GM06990 (cell line): ENCODE measurements around the gene ZNF205.

ENCODE experiments used
- DNase-seq: peaks from one replicate; pipeline ENCODE4 v3.0.0-alpha.2; 2011; ENCODE audit not compliant: insufficient read length; ENCODE audit errors: extremely low read depth
- H3K27me3 ChIP-seq: replicated peaks from 2 replicates; pipeline ENCODE4 v1.6.0; 2011; ENCODE audit warnings: low read length; ENCODE audit not compliant: control insufficient read depth, insufficient read depth
- H3K36me3 ChIP-seq: 2 replicates; pipeline ENCODE4 v1.5.1; 2011; ENCODE audit warnings: low read length; ENCODE audit not compliant: control insufficient read depth, insufficient read depth
- H3K4me3 ChIP-seq: replicated peaks from 2 replicates; pipeline ENCODE4 v1.5.1; 2011; ENCODE audit warnings: low read depth, mild to moderate bottlenecking, control low read depth, low read length
- TF ChIP-seq, protein P1 (sequence below): IDR thresholded peaks from 2 replicates; pipeline ENCODE4 v1.5.1; 2011; ENCODE audit warnings: low read length, control low read depth, mild to moderate bottlenecking, inconsistent platforms; ENCODE audit not compliant: insufficient read depth, poor library complexity, severe bottlenecking

The ZNF205 gene

DNA sequence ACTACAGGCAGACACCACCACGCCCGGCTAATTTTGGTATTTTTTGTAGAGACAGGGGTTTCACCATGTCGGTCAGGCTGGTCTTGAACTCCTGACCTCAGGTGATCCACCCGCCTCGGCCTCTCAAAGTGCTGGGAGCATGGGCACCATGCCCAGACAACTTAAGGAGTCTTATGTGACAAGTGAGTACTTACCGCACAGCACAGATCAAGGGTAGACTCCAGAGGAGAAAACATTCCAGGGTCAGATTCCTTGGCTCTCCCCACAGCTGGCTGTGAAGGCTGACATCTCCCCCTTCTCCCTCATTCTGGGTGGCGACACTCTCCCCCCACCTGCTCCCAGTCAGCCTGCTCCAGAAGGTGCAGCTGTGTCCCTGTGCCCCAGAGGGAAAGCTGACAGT, 23.9 kb upstream of the ZNF205 start:
- H3K4me3 ChIP-seq = no peak overlapping the region
- no peaks in the 10 kb centered on the region for H3K36me3 ChIP-seq
- DNase-seq = no peak
- TF ChIP-seq, protein P1, sequence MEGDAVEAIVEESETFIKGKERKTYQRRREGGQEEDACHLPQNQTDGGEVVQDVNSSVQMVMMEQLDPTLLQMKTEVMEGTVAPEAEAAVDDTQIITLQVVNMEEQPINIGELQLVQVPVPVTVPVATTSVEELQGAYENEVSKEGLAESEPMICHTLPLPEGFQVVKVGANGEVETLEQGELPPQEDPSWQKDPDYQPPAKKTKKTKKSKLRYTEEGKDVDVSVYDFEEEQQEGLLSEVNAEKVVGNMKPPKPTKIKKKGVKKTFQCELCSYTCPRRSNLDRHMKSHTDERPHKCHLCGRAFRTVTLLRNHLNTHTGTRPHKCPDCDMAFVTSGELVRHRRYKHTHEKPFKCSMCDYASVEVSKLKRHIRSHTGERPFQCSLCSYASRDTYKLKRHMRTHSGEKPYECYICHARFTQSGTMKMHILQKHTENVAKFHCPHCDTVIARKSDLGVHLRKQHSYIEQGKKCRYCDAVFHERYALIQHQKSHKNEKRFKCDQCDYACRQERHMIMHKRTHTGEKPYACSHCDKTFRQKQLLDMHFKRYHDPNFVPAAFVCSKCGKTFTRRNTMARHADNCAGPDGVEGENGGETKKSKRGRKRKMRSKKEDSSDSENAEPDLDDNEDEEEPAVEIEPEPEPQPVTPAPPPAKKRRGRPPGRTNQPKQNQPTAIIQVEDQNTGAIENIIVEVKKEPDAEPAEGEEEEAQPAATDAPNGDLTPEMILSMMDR = no peak
- no peaks in the 10 kb centered on the region for H3K27me3 ChIP-seq

- TF ChIP-seq, protein P1 = no peak
- H3K27me3 ChIP-seq = no peaks in the 10 kb centered on the region
- H3K36me3 ChIP-seq = no peaks in the 10 kb centered on the region
These were observed 23.3 kb upstream of the ZNF205 start for GRCh38 chr16:3088925-3089716.

GRCh38 chr16:3089717-3090592, 22.4 kb upstream of the ZNF205 start:
- H3K27me3 ChIP-seq = no peaks in the 10 kb centered on the region
- no peak for DNase-seq
- TF ChIP-seq, protein P1 = no peak
- H3K36me3 ChIP-seq = no peaks in the 10 kb centered on the region
- no peak overlapping the region for H3K4me3 ChIP-seq

More at GRCh38 chr16:3088925-3089716, 23.3 kb upstream of the ZNF205 start:
- no peak for DNase-seq
- no peak overlapping the region for H3K4me3 ChIP-seq

DNA sequence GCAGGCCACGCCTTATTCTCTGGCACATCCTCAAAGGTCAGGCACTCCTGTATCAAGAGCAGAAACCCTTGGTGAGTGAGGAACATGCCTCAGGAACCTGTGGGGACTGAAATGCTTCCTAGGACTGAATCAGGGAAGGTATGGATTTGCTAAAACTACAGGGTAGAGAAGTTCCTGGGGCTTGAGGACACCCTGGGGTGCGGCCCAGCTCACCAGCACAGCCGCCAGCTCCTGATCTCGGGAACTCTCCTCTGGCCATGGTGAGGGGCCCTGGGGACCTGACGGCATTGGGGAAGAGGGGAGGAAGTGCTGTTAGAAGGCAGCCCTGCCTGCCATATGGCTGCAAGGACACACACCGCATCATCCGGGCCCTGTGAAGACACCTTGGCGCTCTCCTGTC, 20.8 kb upstream of the ZNF205 start:
- DNase-seq = no peak
- no peak overlapping the region for H3K4me3 ChIP-seq
- no peaks in the 10 kb centered on the region for H3K36me3 ChIP-seq
- no peaks in the 10 kb centered on the region for H3K27me3 ChIP-seq
- TF ChIP-seq, protein P1 = no peak

- H3K36me3 ChIP-seq = no peaks in the 10 kb centered on the region
- H3K4me3 ChIP-seq = no peak overlapping the region
- TF ChIP-seq, protein P1 = no peak
- DNase-seq = no peak
- no peaks in the 10 kb centered on the region for H3K27me3 ChIP-seq
These were observed 19.9 kb upstream of the ZNF205 start for GRCh38 chr16:3092501-3092941.
